Heart left ventricle (tissue), 16 donors: ENCODE data around the gene GPR157. TPM values are rescaled to one million over a fixed set of nuclear protein-coding genes. Genes with fewer than 3 reads are reported as not detected.

Experiments
- ATAC-seq, 4 donors: fragments of 200-7000 bp; cut with Tn5 transposase; one replicate each; pipeline ENCODE4 v1.9.1; 2020 to 2022; ENCODE audit warnings: moderate library complexity in 4 of 4, mild to moderate bottlenecking in 3 of 4, moderate number of reproducible peaks in 1 of 4
- DNase-seq, 5 donors: peaks; one replicate each; pipeline ENCODE4 v3.0.0-alpha.2; 2020
- H3K27ac ChIP-seq, 12 donors: fragments of 200-600 bp; sonication (generic) in 4 of 12; one replicate each; pipeline versions ENCODE4 v1.5.0 to v1.8.0; 2016 to 2022; ENCODE audit warnings: mild to moderate bottlenecking in 2 of 12
- H3K27me3 ChIP-seq, 9 donors: fragments of 200-600 bp; sonication (generic) in 2 of 9; one replicate each; pipeline versions ENCODE4 v1.5.1 to v1.8.0; 2016 to 2022; ENCODE audit warnings: mild to moderate bottlenecking in 3 of 9
- H3K36me3 ChIP-seq, 9 donors: fragments of 200-600 bp; sonication (generic) in 2 of 9; one replicate each; pipeline versions ENCODE4 v1.5.0 to v1.8.0; 2018 to 2022; ENCODE audit warnings: mild to moderate bottlenecking in 2 of 9
- H3K4me1 ChIP-seq, 12 donors: fragments of 200-600 bp; sonication (generic) in 4 of 12; one replicate each; pipeline versions ENCODE4 v1.5.0 to v1.8.0; 2016 to 2022; ENCODE audit warnings: mild to moderate bottlenecking in 3 of 12
- H3K4me3 ChIP-seq, 12 donors: fragments of 200-600 bp; sonication (generic) in 4 of 12; one replicate each; pipeline versions ENCODE4 v1.5.0 to v1.8.0; 2017 to 2022; ENCODE audit warnings: mild to moderate bottlenecking in 9 of 12, moderate library complexity in 4 of 12
- H3K9me3 ChIP-seq, 12 donors: fragments of 200-600 bp; sonication (generic) in 4 of 12; one replicate each; pipeline versions ENCODE4 v1.5.0 to v1.8.0; 2016 to 2022; ENCODE audit warnings: mild to moderate bottlenecking in 1 of 12
- POLR2A ChIP-seq, 2 donors: fragments of 450-650 bp; IDR thresholded peaks; one replicate each; pipeline ENCODE4 v1.6.1; 2017; ENCODE audit warnings: antibody characterized with exemption in 2 of 2, mild to moderate bottlenecking in 2 of 2, moderate library complexity in 2 of 2
- WGBS, 4 donors: extraction: QIAGEN DNeasy Blood & Tissue Kit in 2 of 4; methylation state at CpG; one replicate each; pipeline versions ENCODE4 v1.1.5 to v1.1.7; 2013 to 2018; 5-methylcytosine and 5-hydroxymethylcytosine counted together
- intact Hi-C, 10 donors: fragments of 100-400 bp; cut with DNase I; formaldehyde crosslinking; loops; one replicate each; pipeline versions ENCODE4 v1.11.1 to v1.14.2; 2022
- polyA plus RNA-seq, 2 donors: library from polyadenylated mRNA; stranded (reverse); fragments of 200-250 nt; gene quantifications; one replicate each; pipeline ENCODE4 v1.2.3, GENCODE V29; 2013
- total RNA-seq, 9 donors: library from RNA; depleted of rRNA in 2 of 9; stranded (reverse); fragments of >200 nt in 2 of 9; fragmentation: NEBNext Ultra II Directional in 3 of 9; extraction: Animal tissue kit (Norgen Biotek cat#: 25700) in 3 of 9; gene quantifications; one replicate each; pipeline versions ENCODE4 v1.1.0 to v1.2.4, GENCODE V29; 2016 to 2023
- TF ChIP-seq, protein P1 (sequence below), 12 donors: fragments of 200-600 bp; sonication (generic) in 4 of 12; IDR thresholded peaks; one replicate each; pipeline versions ENCODE4 v1.5.0 to v1.8.0; 2018 to 2022; ENCODE audit warnings: antibody characterized with exemption in 12 of 12, mild to moderate bottlenecking in 5 of 12
- donor health status: ischemic (EF 13 %, LVEDD 7.1; RV severe dilation, severe dysfunction).
- donor health status: healthy with polysubstance abuse.
- donor health status: DM: no; HTN: yes; CAD: no.
- donor health status: DM: no; HTN: no; CAD: no.
- donor health status: ischemic (EF 25% LVEDD 6.9; RV normal size, moderate dysfunction).
- donor health status: ischemic (EF 25% LVEDD 5.7; RV mildly dilated, moderate dysfunction).
- donor health status: healthy.
- donor health status: DM: yes; HTN: yes; CAD: no.
- donor health status: ischemic (EF 35%, LVEDD 5.7; RV mildly dilated, moderate dysfunction).
- donor health status: nonischemic (EF 11% LVEDD 7.7; RV severe dilation, severe dysfunction).
- donor health status: DM: yes; HTN: yes; CAD: no.
- donor health status: PGD.
- donor health status: ischemic (EF 29% LVEDD 5.4; RV normal size, mild dysfunction).
- donor health status: nonischemic (EF 23%, LVEDD 6.1; RV moderate dilation, normal function).

Gene GPR157
- total and polyA plus RNA-seq, 11 donors: 9.2 to 41.8 (median 29.7) TPM

DNA sequence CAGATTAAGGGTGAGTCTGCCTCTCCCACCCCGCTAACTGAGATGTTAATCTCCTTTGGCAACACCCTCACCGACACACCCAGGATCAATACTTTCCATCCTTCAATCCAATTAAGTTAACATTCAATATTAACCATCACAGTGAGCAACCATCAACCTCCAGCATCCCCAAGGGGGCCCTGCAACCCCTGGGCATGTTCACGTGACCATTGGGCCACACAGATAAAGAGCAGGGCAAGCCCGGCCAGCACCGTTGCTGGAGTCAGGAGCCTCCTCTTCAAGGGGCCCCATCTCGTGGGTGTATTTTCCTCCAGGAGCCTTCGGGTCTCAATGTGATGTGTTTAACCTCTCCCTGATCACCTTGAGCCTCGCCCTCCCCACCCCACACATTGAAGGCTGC, 8.0 kb upstream of the GPR157 start:
- Histone ChIP-seq H3K4me1 (peaks cover 0 to 6% (median 0%) of the 10 kb centered on the region in 12 donors), H3K4me3 (no peak overlapping the region), H3K27me3 (peaks cover 0 to 7% (median 0%) of the 10 kb centered on the region in 9 donors), H3K9me3 (no peaks in the 10 kb centered on the region), H3K27ac (no peak overlapping the region), H3K36me3 (no peaks in the 10 kb centered on the region)
- ATAC-seq: no peak
- peak in 1 of 5 donors; percentile 18 for DNase-seq
- TF ChIP-seq, protein P1, sequence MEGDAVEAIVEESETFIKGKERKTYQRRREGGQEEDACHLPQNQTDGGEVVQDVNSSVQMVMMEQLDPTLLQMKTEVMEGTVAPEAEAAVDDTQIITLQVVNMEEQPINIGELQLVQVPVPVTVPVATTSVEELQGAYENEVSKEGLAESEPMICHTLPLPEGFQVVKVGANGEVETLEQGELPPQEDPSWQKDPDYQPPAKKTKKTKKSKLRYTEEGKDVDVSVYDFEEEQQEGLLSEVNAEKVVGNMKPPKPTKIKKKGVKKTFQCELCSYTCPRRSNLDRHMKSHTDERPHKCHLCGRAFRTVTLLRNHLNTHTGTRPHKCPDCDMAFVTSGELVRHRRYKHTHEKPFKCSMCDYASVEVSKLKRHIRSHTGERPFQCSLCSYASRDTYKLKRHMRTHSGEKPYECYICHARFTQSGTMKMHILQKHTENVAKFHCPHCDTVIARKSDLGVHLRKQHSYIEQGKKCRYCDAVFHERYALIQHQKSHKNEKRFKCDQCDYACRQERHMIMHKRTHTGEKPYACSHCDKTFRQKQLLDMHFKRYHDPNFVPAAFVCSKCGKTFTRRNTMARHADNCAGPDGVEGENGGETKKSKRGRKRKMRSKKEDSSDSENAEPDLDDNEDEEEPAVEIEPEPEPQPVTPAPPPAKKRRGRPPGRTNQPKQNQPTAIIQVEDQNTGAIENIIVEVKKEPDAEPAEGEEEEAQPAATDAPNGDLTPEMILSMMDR (IDR thresholded peaks at IDR 0.05): no peak
- no peak for TF ChIP-seq POLR2A (IDR thresholded peaks at IDR 0.05)
- intact Hi-C loops: no loop called here
- WGBS, 4 donors: 77 to 85% (median 79%) methylated on average over 6 to 8 of the region's 8 CpGs

DNA sequence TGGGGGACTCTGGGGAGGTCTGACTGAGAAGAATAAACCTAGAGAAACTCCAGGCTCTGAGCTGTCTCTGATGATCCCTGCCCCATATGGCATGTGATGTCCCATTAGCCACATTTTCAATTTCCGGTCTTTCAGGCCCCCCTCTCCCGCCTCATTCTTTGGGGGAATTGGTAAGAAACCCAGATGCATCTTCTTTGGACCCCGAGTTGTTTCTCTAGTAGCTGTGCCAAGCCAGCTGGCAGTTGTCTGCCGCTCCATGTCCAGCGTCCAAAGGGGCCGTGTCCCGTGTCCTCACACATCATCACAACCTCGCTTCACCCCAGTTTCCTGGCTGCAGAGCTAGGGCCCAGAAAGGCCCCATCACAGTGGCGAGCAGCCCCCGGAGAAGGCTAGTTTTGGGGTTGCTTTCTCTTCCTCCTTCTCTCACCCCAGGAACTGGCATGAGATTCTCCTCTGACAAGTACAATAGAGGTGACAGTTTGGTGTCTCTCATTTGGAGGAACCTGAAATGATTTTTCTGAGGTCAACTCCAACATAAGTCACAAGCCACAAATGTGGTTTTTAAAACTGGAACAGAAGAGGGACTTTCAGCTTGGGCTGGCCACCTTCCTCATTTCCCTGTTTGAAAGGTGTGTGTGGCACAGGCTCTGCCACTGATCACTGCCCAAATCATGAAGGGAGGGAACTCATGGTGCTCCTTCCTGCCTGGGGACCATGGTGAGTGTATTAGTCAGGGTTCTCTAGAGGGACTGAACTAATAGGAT, 6.4 kb upstream of the GPR157 start:
- peak in 1 of 4 donors; percentile 44 for ATAC-seq
- peak in 1 of 5 donors; percentile 29 for DNase-seq
- intact Hi-C loops: no loop called here
- no peak overlapping the region for H3K4me3 ChIP-seq
- peaks cover 0 to 6% (median 0%) of the 10 kb centered on the region in 12 donors for H3K4me1 ChIP-seq
- peak overlapping the region in 3 of 12 donors; percentile 4 to 42 (median 26) for H3K27ac ChIP-seq
- peaks cover 0 to 7% (median 0%) of the 10 kb centered on the region in 9 donors for H3K27me3 ChIP-seq
- H3K36me3 ChIP-seq: no peaks in the 10 kb centered on the region
- TF ChIP-seq, protein P1 (IDR thresholded peaks at IDR 0.05): no peak
- TF ChIP-seq POLR2A (IDR thresholded peaks at IDR 0.05): no peak
- no peaks in the 10 kb centered on the region for H3K9me3 ChIP-seq
- WGBS, 4 donors: 64 to 77% (median 68%) methylated on average over 10 of the region's 10 CpGs

DNA sequence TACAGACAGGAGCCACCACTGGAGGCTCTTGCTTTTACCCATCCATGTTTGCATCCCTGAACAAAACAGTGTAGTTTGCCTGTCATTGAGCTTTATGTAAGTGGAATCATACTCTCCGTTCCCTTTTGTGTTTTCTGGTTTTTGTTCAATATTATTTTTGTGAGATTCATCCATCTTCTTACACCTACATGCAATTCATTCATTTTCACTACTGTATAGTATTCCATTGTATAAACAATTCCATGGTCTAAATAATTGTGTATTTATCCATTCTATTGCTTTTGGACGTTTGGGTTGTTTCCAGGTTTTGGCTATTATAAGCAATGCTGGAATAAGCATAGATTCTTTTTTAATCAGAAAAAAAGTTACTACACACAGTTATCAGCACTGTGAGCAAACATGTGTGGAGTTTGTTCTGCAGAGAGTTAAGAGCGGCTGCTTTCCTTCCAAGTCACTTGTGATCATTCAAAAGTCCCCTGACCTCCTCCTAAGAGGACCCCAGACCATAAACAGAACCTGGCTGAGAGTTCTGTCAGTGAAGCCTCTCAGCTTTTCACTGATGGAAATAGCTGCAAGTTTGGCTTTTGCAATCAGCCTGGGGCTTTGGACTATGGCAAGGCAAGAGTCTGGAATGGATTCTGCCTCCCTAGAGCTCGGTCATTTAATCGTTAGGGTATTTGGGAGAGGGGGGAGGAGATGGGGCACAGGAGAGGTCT, 5.1 kb upstream of the GPR157 start:
- WGBS, 4 donors: 47 to 58% (median 53%) methylated on average over 5 of the region's 5 CpGs
- H3K27ac ChIP-seq: no peak overlapping the region
- H3K27me3 ChIP-seq: peaks cover 0 to 7% (median 0%) of the 10 kb centered on the region in 9 donors
- H3K9me3 ChIP-seq: no peaks in the 10 kb centered on the region
- TF ChIP-seq POLR2A (IDR thresholded peaks at IDR 0.05): no peak
- TF ChIP-seq, protein P1 (IDR thresholded peaks at IDR 0.05): no peak
- ATAC-seq: no peak
- no peak overlapping the region for H3K4me3 ChIP-seq
- no peak for DNase-seq
- H3K4me1 ChIP-seq: peaks cover 0 to 9% (median 0%) of the 10 kb centered on the region in 12 donors
- intact Hi-C loops: no loop called here
- H3K36me3 ChIP-seq: no peaks in the 10 kb centered on the region
